Measurements from ENCODE around the gene FLCN.

FLCN gene

GRCh38 chr17:17235212-17236174 is 1.5 kb downstream of the FLCN start:
- no peak for DNase-seq

- no peak for DNase-seq
These were observed 4.7 kb downstream of the FLCN start for GRCh38 chr17:17232303-17232621.

- no peak for DNase-seq
These were observed 5.2 kb downstream of the FLCN start for GRCh38 chr17:17231621-17232302.

- no peak for DNase-seq
These were observed 7.3 kb downstream of the FLCN start for GRCh38 chr17:17229416-17230384.

GRCh38 chr17:17228521-17229279 is 8.3 kb downstream of the FLCN start:
- no peak for DNase-seq

GRCh38 chr17:17227608-17228520 is 9.1 kb downstream of the FLCN start:
- no peak for DNase-seq

- DNase-seq = no peak
These were observed 10.3 kb downstream of the FLCN start for GRCh38 chr17:17226451-17227265.

- DNase-seq = no peak
These were observed 11.1 kb downstream of the FLCN start for GRCh38 chr17:17225901-17226300.

- no peak for DNase-seq
These were observed 12.8 kb downstream of the FLCN start for GRCh38 chr17:17224137-17224536.

GRCh38 chr17:17223736-17224135 is 13.2 kb downstream of the FLCN start:
- DNase-seq = no peak

- DNase-seq = no peak
These were observed 15.6 kb downstream of the FLCN start for GRCh38 chr17:17221329-17221728.

- no peak for DNase-seq
These were observed 16.4 kb downstream of the FLCN start for GRCh38 chr17:17220529-17220928.

GRCh38 chr17:17217995-17218394 is 19.0 kb downstream of the FLCN start:
- DNase-seq = no peak

GRCh38 chr17:17216776-17217175 is 20.2 kb downstream of the FLCN start:
- DNase-seq = no peak

- no peak for DNase-seq
These were observed 20.7 kb downstream of the FLCN start for GRCh38 chr17:17216236-17216635.

- DNase-seq = no peak
These were observed 21.4 kb downstream of the FLCN start for GRCh38 chr17:17215575-17215974.

GRCh38 chr17:17214646-17215436 is 22.1 kb downstream of the FLCN start:
- no peak for DNase-seq

- DNase-seq = no peak
These were observed 23.2 kb downstream of the FLCN start for GRCh38 chr17:17213775-17214174.

GRCh38 chr17:17207998-17208397 is 29.0 kb downstream of the FLCN start:
- DNase-seq = no peak

Measured in NCI-H2029 treated with DMSO at 0.1 percent for 48 hours (cell line).